Measurements from ENCODE around the gene CAPN1.
A peak's percentile ranks its signal among the peaks of the same experiment; 100 is the strongest.

The CAPN1 gene

DNA sequence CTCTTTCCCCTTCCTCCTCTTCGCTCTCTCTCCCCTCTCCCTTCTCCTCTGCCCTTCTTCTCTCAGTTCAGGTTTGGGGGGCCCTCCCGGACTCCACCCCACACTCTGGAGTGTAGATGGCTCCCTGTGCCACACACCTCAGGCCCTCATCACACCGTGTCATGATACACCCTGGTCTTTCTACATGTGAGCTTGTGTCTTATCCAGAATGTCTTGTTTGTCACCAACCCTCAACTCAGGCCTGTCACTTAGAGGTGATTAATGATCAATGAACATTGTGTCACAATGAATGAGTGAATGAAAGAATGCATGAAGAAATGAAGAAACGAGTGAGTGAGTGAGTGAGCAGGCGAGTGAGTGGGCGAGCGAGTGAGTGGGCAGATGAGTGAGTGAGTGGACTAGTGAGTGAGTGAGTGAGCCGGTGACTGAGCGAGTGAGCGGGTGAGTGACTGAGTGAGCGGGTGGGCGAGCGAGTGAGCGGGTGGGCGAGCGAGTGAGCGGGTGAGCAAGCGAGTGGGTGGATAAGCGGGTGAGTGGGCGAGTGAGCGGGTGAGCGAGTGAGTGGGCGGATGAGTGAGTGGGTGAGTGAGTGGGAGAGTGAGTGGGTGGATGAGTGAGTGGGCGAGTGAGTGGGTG lies 33.8 kb downstream of the CAPN1 start:
- no peak overlapping the region for H3K4me3 ChIP-seq (ENCODE audit: low read length in 2 of 2)
- no peak overlapping the region for H3K9ac ChIP-seq (ENCODE audit: low read depth in 1 of 2, low read length in 2 of 2)
- H3K9me3 ChIP-seq (ENCODE audit: control insufficient read depth in 2 of 2, low read length in 2 of 2), result no peaks in the 10 kb centered on the region
- peaks cover 10% of the 10 kb centered on the region in 2 donors for H3K36me3 ChIP-seq (ENCODE audit: control insufficient read depth in 2 of 2, insufficient read depth in 2 of 2, low read length in 2 of 2)
- no peak overlapping the region for H3K27ac ChIP-seq (ENCODE audit: low read depth in 2 of 2, low read length in 2 of 2)
- H3K27me3 ChIP-seq (ENCODE audit: control insufficient read depth in 2 of 2, insufficient read depth in 2 of 2, low read length in 2 of 2), result no peaks in the 10 kb centered on the region
- H3K4me1 ChIP-seq (ENCODE audit: control insufficient read depth in 2 of 2, insufficient read depth in 2 of 2, low read length in 2 of 2), result no peaks in the 10 kb centered on the region

DNA sequence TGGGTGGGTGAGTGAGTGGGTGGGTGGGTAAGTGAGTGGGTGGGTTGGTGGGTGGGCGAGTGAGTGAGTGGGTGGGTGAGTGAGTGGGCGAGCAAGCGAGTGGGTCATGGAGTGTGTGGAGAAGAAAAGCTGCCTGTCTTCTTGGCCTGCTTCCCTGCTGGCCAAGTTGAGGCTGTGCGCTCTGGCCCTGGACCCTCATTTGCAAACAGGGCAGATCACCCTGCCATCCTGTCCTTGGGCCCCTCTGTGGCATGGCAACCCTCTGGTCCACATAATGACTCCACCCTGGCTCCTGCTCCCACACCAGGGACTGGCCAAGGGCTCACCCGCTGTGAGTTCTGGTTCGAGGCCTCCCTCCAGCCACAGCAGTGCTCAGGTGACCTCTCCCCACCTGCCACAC lies 35.1 kb downstream of the CAPN1 start:
- no peak overlapping the region for H3K27ac ChIP-seq (ENCODE audit: low read depth in 2 of 2, low read length in 2 of 2)
- no peaks in the 10 kb centered on the region for H3K27me3 ChIP-seq (ENCODE audit: control insufficient read depth in 2 of 2, insufficient read depth in 2 of 2, low read length in 2 of 2)
- no peaks in the 10 kb centered on the region for H3K36me3 ChIP-seq (ENCODE audit: control insufficient read depth in 2 of 2, insufficient read depth in 2 of 2, low read length in 2 of 2)
- no peak overlapping the region for H3K9ac ChIP-seq (ENCODE audit: low read depth in 1 of 2, low read length in 2 of 2)
- H3K9me3 ChIP-seq (ENCODE audit: control insufficient read depth in 2 of 2, low read length in 2 of 2), result no peaks in the 10 kb centered on the region
- no peak overlapping the region for H3K4me3 ChIP-seq (ENCODE audit: low read length in 2 of 2)
- no peaks in the 10 kb centered on the region for H3K4me1 ChIP-seq (ENCODE audit: control insufficient read depth in 2 of 2, insufficient read depth in 2 of 2, low read length in 2 of 2)

DNA sequence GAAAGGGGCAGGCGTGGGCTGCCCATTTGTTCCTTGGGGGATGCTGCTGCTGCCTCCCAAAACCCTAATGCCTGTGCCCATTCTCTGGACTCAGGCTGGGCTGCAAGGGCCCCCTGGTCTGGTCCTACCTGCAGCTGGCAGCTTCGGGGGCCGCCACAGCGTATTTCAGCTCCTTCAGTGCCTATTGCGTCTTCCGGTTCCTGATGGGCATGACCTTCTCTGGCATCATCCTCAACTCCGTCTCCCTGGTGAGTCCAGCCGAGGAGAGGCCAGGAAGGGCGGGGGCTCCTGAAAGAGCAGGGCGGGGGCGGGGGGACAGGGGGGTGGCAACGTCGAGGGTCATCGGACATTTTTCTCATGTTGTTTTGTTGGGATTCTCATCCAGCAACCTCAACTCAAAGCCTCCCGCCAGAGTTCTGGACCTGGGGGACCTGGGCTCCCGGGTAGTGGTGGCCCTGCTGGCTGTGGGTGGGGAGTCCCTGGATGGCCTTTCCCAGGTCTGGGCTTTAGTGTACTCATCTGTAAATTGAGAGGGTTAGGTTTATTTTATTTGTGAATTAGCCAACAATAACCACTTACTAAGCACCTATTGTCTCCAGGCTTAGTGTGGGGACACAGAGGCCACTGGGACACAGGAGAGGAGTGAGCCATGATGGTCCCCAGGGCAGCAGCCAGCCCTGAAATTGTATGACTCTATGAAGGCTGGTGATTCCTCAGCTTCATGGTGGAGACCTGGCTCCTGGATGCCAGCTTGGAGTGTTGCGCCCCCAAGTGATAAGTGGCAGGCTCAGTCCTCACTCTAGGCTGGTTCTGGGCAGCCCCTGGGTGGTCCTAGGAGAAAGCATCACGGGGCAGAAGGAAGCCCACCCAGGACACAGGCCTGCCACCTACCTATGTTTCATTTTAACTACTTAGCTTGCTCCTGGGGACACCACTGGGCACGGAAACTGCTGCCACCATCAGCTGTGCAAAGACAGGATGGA lies 36.0 kb downstream of the CAPN1 start:
- Histone ChIP-seq H3K9ac (ENCODE audit: low read depth in 1 of 2, low read length in 2 of 2) (no peak overlapping the region), H3K9me3 (ENCODE audit: control insufficient read depth in 2 of 2, low read length in 2 of 2) (no peaks in the 10 kb centered on the region), H3K36me3 (ENCODE audit: control insufficient read depth in 2 of 2, insufficient read depth in 2 of 2, low read length in 2 of 2) (no peaks in the 10 kb centered on the region), H3K4me3 (ENCODE audit: low read length in 2 of 2) (no peak overlapping the region), H3K27ac (ENCODE audit: low read depth in 2 of 2, low read length in 2 of 2) (no peak overlapping the region), H3K4me1 (ENCODE audit: control insufficient read depth in 2 of 2, insufficient read depth in 2 of 2, low read length in 2 of 2) (no peaks in the 10 kb centered on the region), H3K27me3 (ENCODE audit: control insufficient read depth in 2 of 2, insufficient read depth in 2 of 2, low read length in 2 of 2) (no peaks in the 10 kb centered on the region)

DNA sequence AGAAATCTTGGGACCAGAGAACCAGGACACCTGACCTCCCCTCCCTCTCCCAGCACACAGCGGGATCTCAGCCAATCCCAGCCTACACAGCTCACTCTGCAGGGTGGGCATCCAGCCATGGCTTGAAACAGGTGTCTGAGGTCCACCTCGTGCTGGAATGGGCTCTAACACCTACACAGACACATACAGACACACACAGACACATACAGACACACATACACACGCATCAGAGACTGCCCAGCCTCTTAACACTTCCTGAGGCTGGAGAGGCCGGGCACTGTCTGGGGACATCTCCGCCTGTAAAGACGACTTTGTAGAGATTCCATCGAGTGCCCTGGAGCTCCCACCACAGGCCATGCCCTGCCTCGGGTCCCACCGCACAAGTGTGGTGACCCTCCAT lies 36.7 kb downstream of the CAPN1 start:
- no peaks in the 10 kb centered on the region for H3K9me3 ChIP-seq (ENCODE audit: control insufficient read depth in 2 of 2, low read length in 2 of 2)
- no peak overlapping the region for H3K27ac ChIP-seq (ENCODE audit: low read depth in 2 of 2, low read length in 2 of 2)
- H3K27me3 ChIP-seq (ENCODE audit: control insufficient read depth in 2 of 2, insufficient read depth in 2 of 2, low read length in 2 of 2), result no peaks in the 10 kb centered on the region
- H3K36me3 ChIP-seq (ENCODE audit: control insufficient read depth in 2 of 2, insufficient read depth in 2 of 2, low read length in 2 of 2), result no peaks in the 10 kb centered on the region
- no peak overlapping the region for H3K9ac ChIP-seq (ENCODE audit: low read depth in 1 of 2, low read length in 2 of 2)
- H3K4me1 ChIP-seq (ENCODE audit: control insufficient read depth in 2 of 2, insufficient read depth in 2 of 2, low read length in 2 of 2), result no peaks in the 10 kb centered on the region
- no peak overlapping the region for H3K4me3 ChIP-seq (ENCODE audit: low read length in 2 of 2)

DNA sequence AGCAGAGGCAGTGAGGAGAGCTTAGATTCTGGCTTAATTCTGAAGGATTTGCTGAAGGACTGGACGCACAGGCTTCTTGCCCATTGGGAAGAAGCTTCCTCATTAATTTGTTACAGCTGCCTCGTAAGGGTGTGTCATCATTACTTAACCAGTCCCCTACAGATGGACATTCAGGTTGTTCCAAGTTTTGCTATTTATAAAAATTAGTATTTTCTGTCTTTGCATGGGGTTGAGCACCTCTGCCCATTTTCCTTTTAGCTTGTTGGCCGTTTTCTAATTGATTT lies 38.1 kb downstream of the CAPN1 start:
- Histone ChIP-seq H3K27ac (ENCODE audit: low read depth in 2 of 2, low read length in 2 of 2) (no peak overlapping the region), H3K36me3 (ENCODE audit: control insufficient read depth in 2 of 2, insufficient read depth in 2 of 2, low read length in 2 of 2) (no peaks in the 10 kb centered on the region), H3K4me1 (ENCODE audit: control insufficient read depth in 2 of 2, insufficient read depth in 2 of 2, low read length in 2 of 2) (no peaks in the 10 kb centered on the region)

DNA sequence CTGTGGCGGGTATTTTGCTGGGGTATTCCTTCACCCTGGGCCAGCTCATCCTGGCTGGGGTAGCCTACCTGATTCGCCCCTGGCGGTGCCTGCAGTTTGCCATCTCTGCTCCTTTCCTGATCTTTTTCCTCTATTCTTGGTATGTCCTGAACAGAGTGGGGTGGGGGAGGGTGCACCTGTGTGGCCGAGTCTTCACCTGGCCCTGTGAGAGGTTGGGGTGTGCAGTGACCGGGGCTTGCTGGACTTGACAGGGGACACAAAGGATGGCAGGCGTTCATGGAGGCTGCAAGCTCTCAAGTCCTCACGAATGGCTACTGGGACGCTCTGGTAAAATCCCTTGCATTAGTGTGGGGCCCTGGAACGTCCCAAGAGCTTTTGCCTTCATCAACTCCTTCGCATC lies 39.3 kb downstream of the CAPN1 start:
- no peak overlapping the region for H3K27ac ChIP-seq (ENCODE audit: low read depth in 2 of 2, low read length in 2 of 2)
- no peak overlapping the region for H3K9ac ChIP-seq (ENCODE audit: low read depth in 1 of 2, low read length in 2 of 2)
- H3K27me3 ChIP-seq (ENCODE audit: control insufficient read depth in 2 of 2, insufficient read depth in 2 of 2, low read length in 2 of 2), result no peaks in the 10 kb centered on the region
- H3K9me3 ChIP-seq (ENCODE audit: control insufficient read depth in 2 of 2, low read length in 2 of 2), result no peaks in the 10 kb centered on the region
- no peaks in the 10 kb centered on the region for H3K36me3 ChIP-seq (ENCODE audit: control insufficient read depth in 2 of 2, insufficient read depth in 2 of 2, low read length in 2 of 2)
- no peak overlapping the region for H3K4me3 ChIP-seq (ENCODE audit: low read length in 2 of 2)
- H3K4me1 ChIP-seq (ENCODE audit: control insufficient read depth in 2 of 2, insufficient read depth in 2 of 2, low read length in 2 of 2), result peaks cover 4 to 8% of the 10 kb centered on the region in 2 donors

More for the DNA sequence above, 38.1 kb downstream of the CAPN1 start:
- no peaks in the 10 kb centered on the region for H3K9me3 ChIP-seq (ENCODE audit: control insufficient read depth in 2 of 2, low read length in 2 of 2)
- H3K4me3 ChIP-seq (ENCODE audit: low read length in 2 of 2), result no peak overlapping the region
- no peaks in the 10 kb centered on the region for H3K27me3 ChIP-seq (ENCODE audit: control insufficient read depth in 2 of 2, insufficient read depth in 2 of 2, low read length in 2 of 2)
- H3K9ac ChIP-seq (ENCODE audit: low read depth in 1 of 2, low read length in 2 of 2), result no peak overlapping the region

DNA sequence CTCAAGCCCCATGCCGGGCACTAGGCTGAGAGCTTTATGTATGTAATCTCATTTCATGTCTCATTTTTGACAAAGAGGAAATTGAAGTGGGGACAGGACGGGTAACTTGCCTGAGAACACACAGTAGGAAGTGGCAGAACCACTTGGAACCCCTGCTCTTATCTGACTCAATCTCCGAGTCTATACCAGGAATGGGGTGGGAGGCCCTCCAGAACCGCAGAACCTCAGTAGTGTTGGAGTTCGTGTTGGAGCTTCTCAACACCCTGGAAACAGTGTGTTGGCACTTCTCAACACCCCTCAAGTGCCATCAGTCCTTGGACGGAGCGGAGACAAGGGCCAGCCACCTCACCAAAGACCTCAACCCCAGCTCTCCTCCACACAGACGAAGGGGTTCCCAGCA lies 41.3 kb downstream of the CAPN1 start:
- Histone ChIP-seq H3K27me3 (ENCODE audit: control insufficient read depth in 2 of 2, insufficient read depth in 2 of 2, low read length in 2 of 2) (no peaks in the 10 kb centered on the region), H3K4me3 (ENCODE audit: low read length in 2 of 2) (no peak overlapping the region), H3K36me3 (ENCODE audit: control insufficient read depth in 2 of 2, insufficient read depth in 2 of 2, low read length in 2 of 2) (no peaks in the 10 kb centered on the region), H3K9ac (ENCODE audit: low read depth in 1 of 2, low read length in 2 of 2) (no peak overlapping the region), H3K27ac (ENCODE audit: low read depth in 2 of 2, low read length in 2 of 2) (no peak overlapping the region), H3K4me1 (ENCODE audit: control insufficient read depth in 2 of 2, insufficient read depth in 2 of 2, low read length in 2 of 2) (peaks cover 6 to 9% of the 10 kb centered on the region in 2 donors), H3K9me3 (ENCODE audit: control insufficient read depth in 2 of 2, low read length in 2 of 2) (no peaks in the 10 kb centered on the region)

DNA sequence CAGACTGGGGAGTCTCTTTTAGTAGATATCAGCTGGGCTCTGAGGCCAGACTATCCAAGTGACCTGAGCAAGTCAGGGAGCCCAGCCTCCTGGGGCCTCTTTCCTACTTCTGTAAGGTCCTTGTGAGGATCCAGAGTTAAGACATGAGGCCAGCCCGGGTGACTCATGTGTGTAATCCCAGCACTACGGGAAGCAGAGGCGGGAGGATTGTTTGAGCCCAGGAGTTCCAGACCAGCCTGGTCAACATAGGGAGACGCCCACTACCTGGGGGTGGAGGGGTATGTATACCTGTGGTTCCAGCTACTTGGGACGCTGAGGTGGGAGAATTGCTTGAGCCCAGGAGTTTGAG lies 43.2 kb downstream of the CAPN1 start:
- H3K9ac ChIP-seq (ENCODE audit: low read depth in 1 of 2, low read length in 2 of 2), result no peak overlapping the region
- no peak overlapping the region for H3K27ac ChIP-seq (ENCODE audit: low read depth in 2 of 2, low read length in 2 of 2)
- H3K4me3 ChIP-seq (ENCODE audit: low read length in 2 of 2), result no peak overlapping the region
- H3K27me3 ChIP-seq (ENCODE audit: control insufficient read depth in 2 of 2, insufficient read depth in 2 of 2, low read length in 2 of 2), result no peaks in the 10 kb centered on the region
- peaks cover 6 to 9% of the 10 kb centered on the region in 2 donors for H3K4me1 ChIP-seq (ENCODE audit: control insufficient read depth in 2 of 2, insufficient read depth in 2 of 2, low read length in 2 of 2)
- H3K36me3 ChIP-seq (ENCODE audit: control insufficient read depth in 2 of 2, insufficient read depth in 2 of 2, low read length in 2 of 2), result no peaks in the 10 kb centered on the region
- no peaks in the 10 kb centered on the region for H3K9me3 ChIP-seq (ENCODE audit: control insufficient read depth in 2 of 2, low read length in 2 of 2)

DNA sequence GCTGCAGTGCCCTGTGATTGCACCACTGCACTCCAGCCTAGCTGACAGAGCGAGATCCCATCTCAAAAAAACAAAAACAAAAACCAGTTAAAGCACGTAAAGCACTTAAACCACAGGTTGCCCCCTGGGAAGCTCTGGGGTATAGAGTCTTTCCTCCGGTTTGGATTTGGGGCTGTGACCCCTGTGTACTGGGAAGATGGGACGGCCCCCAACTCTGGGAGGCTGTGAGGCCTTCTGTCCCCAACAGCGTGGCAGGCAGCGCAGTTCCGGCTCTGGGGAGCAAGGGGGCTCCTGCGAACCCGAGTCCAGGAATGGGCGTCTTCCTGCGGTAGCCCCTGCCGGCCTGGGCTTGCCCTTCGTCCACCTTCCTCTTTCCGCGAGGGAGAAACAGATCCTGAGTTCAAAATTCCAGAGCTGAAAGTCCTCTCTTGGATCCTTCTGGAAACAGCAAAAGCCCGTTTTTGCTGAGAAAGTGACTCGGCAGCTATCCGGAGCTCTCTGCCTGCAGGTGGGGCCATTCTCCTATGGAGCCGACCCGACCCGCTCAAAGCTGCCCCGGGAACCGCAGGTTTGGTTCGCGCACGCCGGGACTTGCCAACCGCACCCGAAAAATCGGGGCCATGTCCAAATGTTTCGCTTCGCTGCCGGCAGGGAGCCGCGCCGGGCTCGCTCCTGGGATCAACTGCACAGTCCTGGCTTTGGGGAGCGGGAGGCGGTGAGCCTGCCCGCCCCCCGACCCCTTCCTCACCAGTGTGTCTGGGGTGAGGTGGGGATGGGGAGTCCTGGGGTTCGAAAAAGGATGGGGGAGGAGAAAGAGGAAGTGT lies 43.8 kb downstream of the CAPN1 start:
- Histone ChIP-seq H3K27ac (ENCODE audit: low read depth in 2 of 2, low read length in 2 of 2) (no peak overlapping the region), H3K9ac (ENCODE audit: low read depth in 1 of 2, low read length in 2 of 2) (peak overlapping the region; percentile 44 to 47), H3K36me3 (ENCODE audit: control insufficient read depth in 2 of 2, insufficient read depth in 2 of 2, low read length in 2 of 2) (no peaks in the 10 kb centered on the region)

DNA sequence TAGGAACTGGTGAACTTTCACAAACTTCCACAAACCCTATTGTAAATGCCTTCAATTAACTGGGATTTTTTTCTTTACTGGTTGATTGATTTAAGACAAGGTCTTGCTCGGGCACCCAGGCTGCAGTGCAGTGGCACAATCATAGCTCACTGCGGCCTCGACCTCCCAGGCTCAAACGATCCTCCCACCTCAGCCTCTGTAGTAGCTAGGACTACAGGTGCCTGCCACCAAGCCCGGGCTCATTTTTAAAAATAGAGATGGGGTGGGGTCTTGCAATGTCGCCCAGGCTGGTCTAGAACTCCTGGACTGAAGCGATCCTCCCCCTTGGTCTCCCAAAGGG lies 44.3 kb downstream of the CAPN1 start:
- no peaks in the 10 kb centered on the region for H3K9me3 ChIP-seq (ENCODE audit: control insufficient read depth in 2 of 2, low read length in 2 of 2)
- peak overlapping the region; percentile 59 to 60 for H3K4me3 ChIP-seq (ENCODE audit: low read length in 2 of 2)
- H3K9ac ChIP-seq (ENCODE audit: low read depth in 1 of 2, low read length in 2 of 2), result peak overlapping the region in 1 of 2 donors; percentile 44
- H3K27ac ChIP-seq (ENCODE audit: low read depth in 2 of 2, low read length in 2 of 2), result no peak overlapping the region
- H3K27me3 ChIP-seq (ENCODE audit: control insufficient read depth in 2 of 2, insufficient read depth in 2 of 2, low read length in 2 of 2), result no peaks in the 10 kb centered on the region
- no peaks in the 10 kb centered on the region for H3K36me3 ChIP-seq (ENCODE audit: control insufficient read depth in 2 of 2, insufficient read depth in 2 of 2, low read length in 2 of 2)
- H3K4me1 ChIP-seq (ENCODE audit: control insufficient read depth in 2 of 2, insufficient read depth in 2 of 2, low read length in 2 of 2), result peaks cover 6 to 9% of the 10 kb centered on the region in 2 donors

More for the DNA sequence above, 43.8 kb downstream of the CAPN1 start:
- Histone ChIP-seq H3K27me3 (ENCODE audit: control insufficient read depth in 2 of 2, insufficient read depth in 2 of 2, low read length in 2 of 2) (no peaks in the 10 kb centered on the region), H3K4me3 (ENCODE audit: low read length in 2 of 2) (peak overlapping the region; percentile 59 to 60), H3K9me3 (ENCODE audit: control insufficient read depth in 2 of 2, low read length in 2 of 2) (no peaks in the 10 kb centered on the region), H3K4me1 (ENCODE audit: control insufficient read depth in 2 of 2, insufficient read depth in 2 of 2, low read length in 2 of 2) (peaks cover 6 to 9% of the 10 kb centered on the region in 2 donors)
